Activated CD4-positive, alpha-beta memory T cell treated with anti-CD3 and anti-CD28 coated beads for 36 hours (primary cell): ENCODE results near the gene TAAR6. TPM values are rescaled to one million over a fixed set of nuclear protein-coding genes. Genes with fewer than 3 reads are reported as not detected.
"Not testable (repeated sequence)": the region's sequence is repeated elsewhere in the genome, so short reads cannot be mapped to it uniquely, and the experiment has no call there.

Source experiments
- CTCF ChIA-PET: fragments of 350-600 bp; sonication (Branson Sonifier 250); formaldehyde crosslinking; loops from one replicate; lab custom pipeline; 2021; ENCODE audit warnings: antibody characterized with exemption, inconsistent platforms; lab: Charles Lee
- POLR2A ChIA-PET: fragments of 350-600 bp; sonication (Branson Sonifier 250); formaldehyde crosslinking; loops from one replicate; lab custom pipeline; 2021; ENCODE audit warnings: antibody characterized with exemption; lab: Charles Lee
- DNase-seq: peaks from one replicate; pipeline ENCODE4 v3.0.0-alpha.2; 2020
- H3K27ac Mint-ChIP-seq: one replicate; pipeline ENCODE4 v1.8.0; 2021; ENCODE audit warnings: mixed read lengths
- H3K27me3 Mint-ChIP-seq: one replicate; pipeline ENCODE4 v1.8.0; 2021; ENCODE audit warnings: mixed read lengths
- H3K36me3 Mint-ChIP-seq: one replicate; pipeline ENCODE4 v1.8.0; 2021; ENCODE audit warnings: mixed read lengths
- H3K4me1 Mint-ChIP-seq: one replicate; pipeline ENCODE4 v1.8.0; 2021; ENCODE audit warnings: low read depth, mixed read lengths
- H3K4me3 Mint-ChIP-seq: one replicate; pipeline ENCODE4 v1.8.0; 2021; ENCODE audit warnings: mild to moderate bottlenecking, mixed read lengths
- H3K9me3 Mint-ChIP-seq: one replicate; pipeline ENCODE4 v1.8.0; 2021; ENCODE audit warnings: mixed read lengths
- intact Hi-C: fragments of 100-400 bp; cut with micrococcal nuclease; formaldehyde crosslinking; loops from one replicate; pipeline ENCODE4 v1.15.1; 2023
- total RNA-seq, 2 experiments: library from RNA; stranded (reverse); gene quantifications; one replicate each; pipeline ENCODE4 v1.2.3, GENCODE V29; 2021

The TAAR6 gene, protein sequence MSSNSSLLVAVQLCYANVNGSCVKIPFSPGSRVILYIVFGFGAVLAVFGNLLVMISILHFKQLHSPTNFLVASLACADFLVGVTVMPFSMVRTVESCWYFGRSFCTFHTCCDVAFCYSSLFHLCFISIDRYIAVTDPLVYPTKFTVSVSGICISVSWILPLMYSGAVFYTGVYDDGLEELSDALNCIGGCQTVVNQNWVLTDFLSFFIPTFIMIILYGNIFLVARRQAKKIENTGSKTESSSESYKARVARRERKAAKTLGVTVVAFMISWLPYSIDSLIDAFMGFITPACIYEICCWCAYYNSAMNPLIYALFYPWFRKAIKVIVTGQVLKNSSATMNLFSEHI
- total RNA-seq = not detected

DNA sequence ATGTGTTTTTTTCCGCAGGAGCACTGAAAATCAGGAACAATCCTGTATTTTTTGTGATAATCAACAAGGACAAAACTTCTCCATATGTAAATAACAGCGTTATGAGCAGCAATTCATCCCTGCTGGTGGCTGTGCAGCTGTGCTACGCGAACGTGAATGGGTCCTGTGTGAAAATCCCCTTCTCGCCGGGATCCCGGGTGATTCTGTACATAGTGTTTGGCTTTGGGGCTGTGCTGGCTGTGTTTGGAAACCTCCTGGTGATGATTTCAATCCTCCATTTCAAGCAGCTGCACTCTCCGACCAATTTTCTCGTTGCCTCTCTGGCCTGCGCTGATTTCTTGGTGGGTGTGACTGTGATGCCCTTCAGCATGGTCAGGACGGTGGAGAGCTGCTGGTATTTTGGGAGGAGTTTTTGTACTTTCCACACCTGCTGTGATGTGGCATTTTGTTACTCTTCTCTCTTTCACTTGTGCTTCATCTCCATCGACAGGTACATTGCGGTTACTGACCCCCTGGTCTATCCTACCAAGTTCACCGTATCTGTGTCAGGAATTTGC is at the start of gene TAAR6:
TSS of gene TAAR6 (plus strand) at position 102 of the 557 bp plus-strand sequence. CDS start at position 102, 0 bp downstream.
- POLR2A ChIA-PET = no interaction called here

DNA sequence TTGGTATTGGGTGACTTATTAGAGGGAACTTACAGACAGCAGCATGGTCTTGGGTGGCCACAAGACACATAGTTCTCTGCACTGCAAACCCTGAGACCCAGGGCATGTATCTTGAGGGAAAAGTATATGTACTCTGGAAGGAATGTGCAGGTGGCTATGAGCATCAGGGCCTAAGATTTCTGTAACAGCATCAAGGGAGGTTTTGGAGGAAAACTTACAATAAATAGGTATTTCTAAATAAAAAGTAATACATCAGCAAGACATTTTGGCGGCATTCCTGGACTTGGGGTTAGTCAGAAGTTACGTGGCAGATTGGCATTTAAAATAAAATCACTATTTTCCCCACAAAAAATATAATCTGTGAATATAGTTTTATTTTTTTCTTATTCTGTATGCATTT is 49.2 kb upstream of the TAAR6 start:
- Mint-ChIP-seq H3K36me3 (no peaks in the 10 kb centered on the region), H3K4me1 (no peaks in the 10 kb centered on the region), H3K9me3 (no peaks in the 10 kb centered on the region), H3K4me3 (no peak overlapping the region), H3K27me3 (peaks cover 11% of the 10 kb centered on the region), H3K27ac (no peak overlapping the region)
- CTCF ChIA-PET = interaction anchor here (1.5 kb wide), 1 partner anchor 10 kb away, joined by 5 read pairs; no protein-coding TSS in a partner anchor
- intact Hi-C loops = no loop called here
- no peak for DNase-seq
- POLR2A ChIA-PET = no interaction called here

More for the DNA sequence above, at the start of gene TAAR6:
- no peaks in the 10 kb centered on the region for H3K9me3 Mint-ChIP-seq
- no peak within 1 kb of the TSS for H3K4me3 Mint-ChIP-seq
- H3K4me1 Mint-ChIP-seq = no peaks in the 10 kb centered on the region
- H3K36me3 Mint-ChIP-seq = no peaks in the 10 kb centered on the region
- intact Hi-C loops = no loop called here
- DNase-seq = no peak
- H3K27me3 Mint-ChIP-seq = peaks cover 21% of the 10 kb centered on the region
- H3K27ac Mint-ChIP-seq = no peak within 1 kb of the TSS
- CTCF ChIA-PET = no interaction called here

DNA sequence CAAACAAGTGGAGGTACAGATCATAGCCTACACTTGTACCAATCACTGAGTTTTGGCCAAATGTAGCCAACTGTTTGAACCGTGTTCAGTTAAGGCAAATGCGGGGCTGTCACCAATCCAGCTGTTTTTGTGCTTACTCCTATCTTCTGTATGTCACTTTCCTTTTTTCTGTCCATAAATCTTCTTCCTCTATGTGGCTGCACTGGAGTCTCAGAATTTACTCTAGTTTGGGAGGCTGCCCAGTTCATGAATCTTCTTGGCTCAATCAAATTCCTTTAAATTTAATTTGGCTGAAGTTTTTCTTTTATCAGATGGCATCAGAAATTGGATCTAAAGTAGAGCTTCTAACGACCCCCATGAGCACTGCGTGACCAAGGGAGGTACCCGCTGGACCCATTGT is 45.5 kb upstream of the TAAR6 start:
- intact Hi-C loops = no loop called here
- H3K27me3 Mint-ChIP-seq = peaks cover 16% of the 10 kb centered on the region
- no peak overlapping the region for H3K27ac Mint-ChIP-seq
- ChIA-PET CTCF (interaction anchor here (1.2 kb wide), 1 partner anchor 12 kb away, joined by 3 read pairs; the partner anchor contains the start of gene STX7), POLR2A (interaction anchor here (0.6 kb wide), 1 partner anchor 251 kb away, joined by 3 read pairs; no protein-coding TSS in a partner anchor)
- H3K36me3 Mint-ChIP-seq = no peaks in the 10 kb centered on the region
- H3K4me1 Mint-ChIP-seq = no peaks in the 10 kb centered on the region
- no peaks in the 10 kb centered on the region for H3K9me3 Mint-ChIP-seq
- DNase-seq = no peak
- H3K4me3 Mint-ChIP-seq = no peak overlapping the region

DNA sequence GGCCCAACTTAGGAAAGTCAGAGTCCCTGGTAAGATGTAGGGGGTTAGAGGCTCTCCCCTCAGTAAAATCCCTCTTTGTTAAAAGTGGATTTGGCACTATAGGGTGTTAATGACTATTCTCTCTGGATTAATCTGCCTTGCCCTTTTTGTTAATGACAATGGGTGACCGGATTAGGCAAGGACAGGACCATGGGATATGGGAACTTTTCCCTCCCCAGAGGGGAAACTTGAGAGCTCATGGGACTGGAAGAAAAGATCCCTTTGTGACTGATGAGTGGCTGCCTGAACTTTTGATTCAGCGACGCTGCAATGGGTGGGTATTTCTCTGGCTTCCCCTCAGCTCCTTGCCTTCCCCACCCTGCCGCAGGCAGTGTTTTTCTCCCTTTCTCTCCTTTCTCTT is 44.3 kb upstream of the TAAR6 start:
- no peak overlapping the region for H3K4me3 Mint-ChIP-seq
- no peak overlapping the region for H3K27ac Mint-ChIP-seq
- CTCF ChIA-PET = interaction anchor here (1.1 kb wide), 1 partner anchor 246 kb away, joined by 5 read pairs; no protein-coding TSS in a partner anchor
- no peaks in the 10 kb centered on the region for H3K4me1 Mint-ChIP-seq
- POLR2A ChIA-PET = no interaction called here
- intact Hi-C loops = no loop called here
- H3K27me3 Mint-ChIP-seq = peaks cover 15% of the 10 kb centered on the region
- H3K9me3 Mint-ChIP-seq = no peaks in the 10 kb centered on the region
- no peak for DNase-seq
- no peaks in the 10 kb centered on the region for H3K36me3 Mint-ChIP-seq

DNA sequence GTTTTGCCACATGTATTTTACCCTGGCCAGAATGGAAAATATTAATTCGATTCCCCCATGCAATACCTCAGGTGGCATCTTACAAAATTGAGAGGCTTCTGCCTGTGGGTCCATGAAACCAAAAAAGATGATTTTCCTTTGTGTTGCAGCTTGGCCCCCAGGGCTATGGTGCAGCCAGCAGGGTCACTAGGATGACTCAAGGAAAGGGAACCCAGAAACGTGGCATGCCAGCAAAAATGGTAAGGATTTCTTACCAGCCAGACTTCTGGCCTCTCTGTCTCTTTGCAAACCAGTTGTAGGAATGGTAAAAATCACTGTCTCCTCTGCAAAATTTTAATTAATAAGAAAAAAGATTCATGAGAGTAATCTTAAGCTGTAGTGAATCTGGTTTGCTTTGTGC is 43.7 kb upstream of the TAAR6 start:
- ChIA-PET CTCF (interaction anchor here (1.0 to 1.1 kb wide), 3 partner anchors 14 to 403 kb away, joined by 3 to 5 read pairs (median 4); no protein-coding TSS in a partner anchor), POLR2A (interaction anchor here (0.5 kb wide), 1 partner anchor 237 kb away, joined by 6 read pairs; no protein-coding TSS in a partner anchor)
- intact Hi-C loops = no loop called here
- H3K4me3 Mint-ChIP-seq = no peak overlapping the region
- no peak overlapping the region for H3K27ac Mint-ChIP-seq
- no peaks in the 10 kb centered on the region for H3K36me3 Mint-ChIP-seq
- peaks cover 15% of the 10 kb centered on the region for H3K27me3 Mint-ChIP-seq
- no peaks in the 10 kb centered on the region for H3K9me3 Mint-ChIP-seq
- no peaks in the 10 kb centered on the region for H3K4me1 Mint-ChIP-seq
- DNase-seq = no peak

DNA sequence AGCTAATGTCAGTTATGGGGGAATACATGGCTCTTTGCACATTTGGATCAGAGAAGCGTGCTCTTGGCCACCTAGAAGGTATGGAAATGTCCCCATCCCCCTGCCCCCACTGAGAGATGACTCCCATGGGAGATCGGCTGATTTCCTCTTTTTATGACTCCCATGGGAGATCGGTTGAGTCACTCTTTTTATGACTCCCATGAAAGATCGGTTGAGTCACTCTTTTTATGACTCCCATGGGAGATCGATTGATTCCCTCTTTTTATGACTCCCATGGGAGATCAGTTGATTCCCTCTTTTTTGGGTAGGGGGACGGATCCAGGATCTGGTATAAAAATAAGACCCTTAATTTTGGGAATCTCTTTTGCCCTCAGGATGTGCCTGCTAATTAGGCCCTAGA is 42.3 kb upstream of the TAAR6 start:
- POLR2A ChIA-PET = no interaction called here
- no peak for DNase-seq
- Mint-ChIP-seq H3K4me3 (no peak overlapping the region), H3K4me1 (no peaks in the 10 kb centered on the region), H3K9me3 (no peaks in the 10 kb centered on the region), H3K27me3 (peaks cover 15% of the 10 kb centered on the region), H3K27ac (no peak overlapping the region), H3K36me3 (no peaks in the 10 kb centered on the region)
- CTCF ChIA-PET = interaction anchor here (1.6 to 1.8 kb wide), 2 partner anchors 248 to 1389 kb away, joined by 5 read pairs; no protein-coding TSS in a partner anchor
- intact Hi-C loops = loop anchor here (1.0 kb wide), 1 partner anchor 241 kb away; no protein-coding TSS in a partner anchor

DNA sequence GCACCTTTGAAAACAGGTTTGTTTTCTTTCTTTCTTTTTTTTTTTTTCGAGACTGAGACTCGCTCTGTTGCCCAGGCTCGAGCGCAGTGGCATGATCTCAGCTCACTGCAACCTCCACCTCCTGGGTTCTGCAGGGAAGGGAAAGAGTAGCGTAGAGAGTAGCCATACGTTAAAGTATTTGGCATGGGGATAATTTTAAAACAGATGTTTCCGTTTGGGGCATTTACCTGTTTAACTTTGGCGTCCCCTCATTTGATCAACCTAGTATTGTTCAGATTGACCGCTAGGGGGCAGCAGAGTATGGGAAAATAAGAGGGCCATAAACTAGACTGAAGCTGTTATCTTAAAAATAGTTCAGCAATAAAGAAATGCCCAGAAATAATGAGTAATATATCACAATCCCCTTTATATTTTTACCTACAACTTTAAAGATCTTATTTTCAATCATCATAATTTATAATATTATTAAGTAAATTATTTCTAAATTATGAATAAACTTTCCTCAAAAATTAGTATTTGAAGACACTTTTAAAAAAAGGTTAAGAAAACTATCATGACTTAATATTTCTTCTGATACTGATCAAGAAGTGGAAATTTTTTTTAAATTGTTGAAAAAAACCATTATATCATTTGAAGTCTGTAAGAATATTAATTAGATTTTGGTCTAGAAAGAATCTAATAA is 39.7 kb upstream of the TAAR6 start:
- Mint-ChIP-seq H3K27ac (no peak overlapping the region), H3K36me3 (no peaks in the 10 kb centered on the region), H3K9me3 (peaks cover 3% of the 10 kb centered on the region), H3K27me3 (peaks cover 7% of the 10 kb centered on the region), H3K4me1 (no peaks in the 10 kb centered on the region), H3K4me3 (no peak overlapping the region)
- ChIA-PET CTCF (interaction anchor here (0.6 to 3.1 kb wide), 19 partner anchors 9 to 1387 kb away, joined by 3 to 15 read pairs (median 5); partner anchors contain the start of genes SLC18B1 and STX7), POLR2A (no interaction called here)
- peak; percentile 69 for DNase-seq
- intact Hi-C loops = loop anchor here (1.0 to 5.0 kb wide), 5 partner anchors 137 to 982 kb away; partner anchors contain the start of gene RPS12

DNA sequence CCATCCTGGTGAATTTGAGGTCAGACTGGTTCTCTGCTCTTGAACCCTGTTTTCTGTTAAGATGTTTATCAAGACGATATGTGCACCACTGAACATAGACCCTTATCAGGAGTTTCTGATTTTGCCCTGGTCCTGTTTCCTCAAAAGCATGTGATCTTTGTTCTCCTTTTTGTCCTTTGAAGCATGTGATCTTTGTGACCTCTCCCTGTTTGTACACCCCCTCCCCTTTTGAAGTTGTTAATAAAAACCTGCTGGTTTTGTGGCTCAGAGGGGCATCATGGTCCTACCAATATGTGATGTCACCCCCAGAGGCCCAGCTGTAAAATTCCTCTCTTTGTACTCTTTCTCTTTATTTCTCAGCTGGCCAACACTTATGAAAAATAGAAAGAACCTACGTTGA is 35.6 kb upstream of the TAAR6 start:
- H3K27me3 Mint-ChIP-seq, DNase-seq, H3K4me1 Mint-ChIP-seq, POLR2A ChIA-PET, H3K27ac Mint-ChIP-seq, CTCF ChIA-PET, H3K4me3 Mint-ChIP-seq, H3K9me3 Mint-ChIP-seq, H3K36me3 Mint-ChIP-seq: not testable (repeated sequence)
- intact Hi-C loops = loop anchor here (5.0 kb wide), 2 partner anchors 133 to 278 kb away; partner anchors contain the start of gene RPS12

DNA sequence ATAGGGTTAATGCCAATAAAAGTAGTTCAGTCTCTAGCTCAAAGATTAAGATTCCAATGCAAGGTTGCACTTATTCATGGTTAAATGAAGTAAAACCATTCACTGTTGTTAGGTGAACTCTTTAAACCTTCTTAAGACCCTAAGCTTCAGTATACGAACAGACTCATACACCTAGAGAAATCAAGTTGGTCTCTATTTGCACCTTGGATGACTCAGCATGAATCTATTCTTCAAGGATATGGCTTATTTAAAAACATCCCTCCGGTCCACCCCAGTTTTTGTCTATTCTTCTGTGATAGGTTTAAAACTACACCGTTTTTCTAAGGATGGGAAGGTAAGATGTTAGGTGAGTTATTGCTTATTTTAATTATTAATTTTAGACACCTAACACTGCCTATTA is 33.0 kb upstream of the TAAR6 start:
- no peaks in the 10 kb centered on the region for H3K4me1 Mint-ChIP-seq
- H3K4me3 Mint-ChIP-seq = no peak overlapping the region
- H3K27ac Mint-ChIP-seq = no peak overlapping the region
- ChIA-PET POLR2A (no interaction called here), CTCF (interaction anchor here (1.2 to 1.4 kb wide), 2 partner anchors 24 to 257 kb away, joined by 4 read pairs; partner anchors contain the start of gene STX7)
- H3K9me3 Mint-ChIP-seq = peaks cover 3% of the 10 kb centered on the region
- no peaks in the 10 kb centered on the region for H3K36me3 Mint-ChIP-seq
- intact Hi-C loops = no loop called here
- peaks cover 13% of the 10 kb centered on the region for H3K27me3 Mint-ChIP-seq
- DNase-seq = no peak

DNA sequence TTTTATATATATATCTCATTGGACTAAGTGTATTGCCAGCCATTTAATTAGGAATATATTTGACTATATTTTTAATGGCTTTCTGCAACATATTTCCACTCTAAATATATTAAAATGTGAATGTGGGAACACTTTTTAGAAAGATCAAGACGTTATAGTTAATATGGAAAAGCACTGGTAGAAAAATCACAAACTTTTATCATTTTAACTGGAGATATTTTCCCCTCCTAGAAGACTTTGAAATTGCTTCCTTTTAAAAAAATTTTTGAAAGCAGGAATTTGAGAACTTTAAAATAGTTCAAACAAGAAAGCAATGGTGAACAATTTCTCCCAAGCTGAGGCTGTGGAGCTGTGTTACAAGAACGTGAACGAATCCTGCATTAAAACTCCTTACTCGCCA is 32.1 kb upstream of the TAAR6 start, which contains the start of gene TAAR9:
TSS of gene TAAR9 (plus strand) at position 301 of the 400 bp plus-strand sequence. CDS start at position 314, 13 bp downstream.
- peaks cover 13% of the 10 kb centered on the region for H3K27me3 Mint-ChIP-seq
- CTCF ChIA-PET = interaction anchor here (1.2 to 2.6 kb wide), 3 partner anchors 8 to 258 kb away, joined by 4 to 11 read pairs (median 4); partner anchors contain the start of gene STX7
- intact Hi-C loops = no loop called here

DNA sequence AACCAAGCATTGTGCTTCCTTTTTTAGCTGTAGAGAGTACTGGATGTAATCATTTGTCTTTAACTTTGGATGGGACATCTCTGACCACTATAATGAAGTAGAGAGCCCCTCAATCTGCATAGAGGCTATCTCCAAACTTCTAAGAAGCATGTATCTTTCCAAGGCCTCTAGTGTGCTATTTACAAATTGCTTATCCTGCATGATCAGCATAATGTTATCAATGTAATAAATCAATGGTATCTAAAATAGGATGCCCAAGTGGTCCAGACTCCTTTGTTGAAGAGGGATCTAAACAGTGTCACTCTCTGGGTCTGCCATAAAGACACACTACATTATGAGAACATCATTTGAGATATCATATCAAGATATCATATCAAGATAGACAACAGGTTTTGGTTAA is 25.3 kb upstream of the TAAR6 start:
- Mint-ChIP-seq H3K27ac (no peak overlapping the region), H3K36me3 (no peaks in the 10 kb centered on the region), H3K9me3 (no peaks in the 10 kb centered on the region), H3K27me3 (peaks cover 18% of the 10 kb centered on the region), H3K4me3 (no peak overlapping the region), H3K4me1 (no peaks in the 10 kb centered on the region)
- DNase-seq = no peak
- intact Hi-C loops = no loop called here
- ChIA-PET CTCF (interaction anchor here (1.5 kb wide), 1 partner anchor 254 kb away, joined by 3 read pairs; the partner anchor contains the start of gene SLC18B1), POLR2A (no interaction called here)

More for the DNA sequence above, 32.1 kb upstream of the TAAR6 start, which contains the start of gene TAAR9:
- POLR2A ChIA-PET = no interaction called here
- Mint-ChIP-seq H3K9me3 (peaks cover 3% of the 10 kb centered on the region), H3K4me1 (no peaks in the 10 kb centered on the region), H3K4me3 (no peak within 1 kb of the TSS), H3K36me3 (no peaks in the 10 kb centered on the region), H3K27ac (no peak within 1 kb of the TSS)
- no peak for DNase-seq
